Smooth muscle cell (in vitro differentiated cells): ENCODE measurements around the gene CLOCK. TPM values are rescaled to one million over a fixed set of nuclear protein-coding genes. Genes with fewer than 3 reads are reported as not detected.

Source experiments
- DNase-seq: peaks from one replicate; lab custom pipeline; 2025; ENCODE audit not compliant: unreplicated experiment; lab: John Stamatoyannopoulos, UW
- H2AFZ ChIP-seq: fragments of 200-600 bp; sonication (generic); 2 replicates; pipeline ENCODE4 v1.6.0; 2016; ENCODE audit warnings: antibody characterized with exemption, low read depth, mild to moderate bottlenecking
- H3F3A ChIP-seq: fragments of 200-600 bp; sonication (generic); 2 replicates; pipeline ENCODE4 v1.6.0; 2017; ENCODE audit warnings: antibody characterized with exemption, low read depth
- H3K27ac ChIP-seq: fragments of 200-600 bp; sonication (generic); 2 replicates; pipeline ENCODE4 v1.5.1; 2016; ENCODE audit warnings: low read depth, mild to moderate bottlenecking
- H3K27me3 ChIP-seq: fragments of 200-600 bp; sonication (generic); 2 replicates; pipeline ENCODE4 v1.6.1; 2016; ENCODE audit warnings: low read depth, mild to moderate bottlenecking
- H3K36me3 ChIP-seq: fragments of 200-600 bp; sonication (generic); 2 replicates; pipeline ENCODE4 v1.5.1; 2016; ENCODE audit warnings: low read depth
- H3K4me1 ChIP-seq: fragments of 200-600 bp; sonication (generic); 2 replicates; pipeline ENCODE4 v1.5.1; 2016; ENCODE audit warnings: low read depth
- H3K4me2 ChIP-seq: fragments of 200-600 bp; sonication (generic); 2 replicates; pipeline ENCODE4 v1.6.0; 2016; ENCODE audit warnings: mild to moderate bottlenecking
- H3K4me3 ChIP-seq: fragments of 200-600 bp; sonication (generic); 2 replicates; pipeline ENCODE4 v1.5.1; 2016; ENCODE audit warnings: mild to moderate bottlenecking
- H3K79me2 ChIP-seq: fragments of 200-600 bp; sonication (generic); 2 replicates; pipeline ENCODE4 v1.6.0; 2016; ENCODE audit warnings: low read depth, mild to moderate bottlenecking
- H3K9ac ChIP-seq: fragments of 200-600 bp; sonication (generic); 2 replicates; pipeline ENCODE4 v1.6.0; 2016; ENCODE audit warnings: low read depth
- H3K9me3 ChIP-seq: fragments of 200-600 bp; sonication (generic); replicated peaks from 2 replicates; pipeline ENCODE4 v1.5.1; 2016; ENCODE audit warnings: low read depth
- H4K20me1 ChIP-seq: fragments of 200-600 bp; sonication (generic); 2 replicates; pipeline ENCODE4 v1.6.0; 2016; ENCODE audit warnings: low read depth
- CTCF ChIP-seq: fragments of 200-600 bp; sonication (generic); IDR thresholded peaks from 2 replicates; pipeline ENCODE4 v1.5.1; 2017; ENCODE audit warnings: borderline replicate concordance, mild to moderate bottlenecking, antibody characterized with exemption; ENCODE audit not compliant: insufficient read depth, poor library complexity, severe bottlenecking
- WGBS: methylation state at CpG from one replicate; pipeline ENCODE4 v1.1.7; 2016; ENCODE audit warnings: low lambda C conversion rate; 5-methylcytosine and 5-hydroxymethylcytosine counted together
- polyA plus RNA-seq: library from polyadenylated mRNA; unstranded; fragments of >200 nt; fragmentation: Nextera tagmentation; extraction: Ambion mirVana; gene quantifications from 2 replicates; pipeline ENCODE4 v1.2.1, GENCODE V29; 2016
- total RNA-seq: library from RNA; depleted of rRNA; stranded (reverse); fragments of >200 nt; gene quantifications from 2 replicates; pipeline ENCODE4 v1.2.3, GENCODE V29; 2014

The CLOCK gene
- total and polyA plus RNA-seq, 2 experiments from 2014 or later, result 5.9 to 32.3 TPM

GRCh38 chr4:55498051-55498450 is 48.7 kb downstream of the CLOCK start:
- 95% methylated on average over 3 of the region's 3 CpGs for WGBS
- Histone ChIP-seq H3K4me2 (no peak overlapping the region), H4K20me1 (no peaks in the 10 kb centered on the region)

GRCh38 chr4:55491486-55491885 is 55.2 kb downstream of the CLOCK start:
- Histone ChIP-seq H4K20me1 (peaks cover 5% of the 10 kb centered on the region), H3K36me3 (peaks cover 4% of the 10 kb centered on the region), H3K4me1 (no peaks in the 10 kb centered on the region), H3K9me3 (no peaks in the 10 kb centered on the region), H2AFZ (no peak overlapping the region), H3K27me3 (no peaks in the 10 kb centered on the region), H3F3A (no peaks in the 10 kb centered on the region), H3K4me3 (no peak overlapping the region), H3K9ac (no peak overlapping the region), H3K79me2 (peaks cover 32% of the 10 kb centered on the region), H3K4me2 (no peak overlapping the region), H3K27ac (no peak overlapping the region)
- 92% methylated on average over 1 of the region's 1 CpG for WGBS
- TF ChIP-seq CTCF, result no peak
- DNase-seq, result no peak

More at GRCh38 chr4:55498051-55498450, 48.7 kb downstream of the CLOCK start:
- TF ChIP-seq CTCF, result no peak
- no peaks in the 10 kb centered on the region for H3K4me1 ChIP-seq
- no peaks in the 10 kb centered on the region for H3K36me3 ChIP-seq
- H3K4me3 ChIP-seq, result no peak overlapping the region
- no peak overlapping the region for H3K27ac ChIP-seq
- DNase-seq, result no peak
- peaks cover 51% of the 10 kb centered on the region for H3K79me2 ChIP-seq
- no peaks in the 10 kb centered on the region for H3K9me3 ChIP-seq
- H2AFZ ChIP-seq, result no peak overlapping the region
- H3F3A ChIP-seq, result no peaks in the 10 kb centered on the region
- no peaks in the 10 kb centered on the region for H3K27me3 ChIP-seq
- H3K9ac ChIP-seq, result no peak overlapping the region

GRCh38 chr4:55488716-55489115 is 58.0 kb downstream of the CLOCK start:
- Histone ChIP-seq H3K27ac (no peak overlapping the region), H3K4me1 (no peaks in the 10 kb centered on the region), H3K4me2 (no peak overlapping the region), H3K9me3 (no peaks in the 10 kb centered on the region), H3F3A (no peaks in the 10 kb centered on the region), H2AFZ (no peak overlapping the region), H3K27me3 (no peaks in the 10 kb centered on the region), H4K20me1 (peaks cover 5% of the 10 kb centered on the region), H3K36me3 (peaks cover 6% of the 10 kb centered on the region), H3K79me2 (peaks cover 20% of the 10 kb centered on the region), H3K9ac (no peak overlapping the region), H3K4me3 (no peak overlapping the region)
- no peak for TF ChIP-seq CTCF
- no peak for DNase-seq
- WGBS, result 96% methylated on average over 3 of the region's 3 CpGs

GRCh38 chr4:55485821-55486220 is 60.9 kb downstream of the CLOCK start:
- no peak overlapping the region for H2AFZ ChIP-seq
- no peaks in the 10 kb centered on the region for H3K4me1 ChIP-seq
- H3K27ac ChIP-seq, result no peak overlapping the region
- no peak overlapping the region for H3K4me3 ChIP-seq
- H3K4me2 ChIP-seq, result no peak overlapping the region
- DNase-seq, result no peak
- WGBS, result 100% methylated on average over 1 of the region's 1 CpG
- no peaks in the 10 kb centered on the region for H3K27me3 ChIP-seq
- H3K9ac ChIP-seq, result no peak overlapping the region
- H4K20me1 ChIP-seq, result no peaks in the 10 kb centered on the region
- H3F3A ChIP-seq, result no peaks in the 10 kb centered on the region
- no peak for TF ChIP-seq CTCF
- peaks cover 12% of the 10 kb centered on the region for H3K36me3 ChIP-seq
- no peaks in the 10 kb centered on the region for H3K79me2 ChIP-seq
- no peaks in the 10 kb centered on the region for H3K9me3 ChIP-seq
